ENCODE data around the gene ANKRD37. TPM values are rescaled to one million over a fixed set of nuclear protein-coding genes. Genes with fewer than 3 reads are reported as not detected.

Gene ANKRD37
- total and polyA plus RNA-seq, 7 donors, result 8.9 to 28.8 (median 12.2) TPM

- H3K27me3 ChIP-seq, result no peaks in the 10 kb centered on the region
- H3K4me3 ChIP-seq, result no peak overlapping the region
- H3K9me3 ChIP-seq, result no peaks in the 10 kb centered on the region
- TF ChIP-seq CTCF (IDR thresholded peaks at IDR 0.05) (no peak), POLR2A (IDR thresholded peaks at IDR 0.05) (no peak), EP300 (IDR thresholded peaks at IDR 0.05) (no peak), POLR2AphosphoS5 (IDR thresholded peaks at IDR 0.05) (no peak)
- H3K4me1 ChIP-seq, result no peaks in the 10 kb centered on the region
- DNase-seq, result no peak
- no peaks in the 10 kb centered on the region for H3K36me3 ChIP-seq
- intact Hi-C loops (cut with DNase I), result no loop called here
- H3K27ac ChIP-seq, result no peak overlapping the region
These were observed 38.8 kb downstream of the ANKRD37 start for GRCh38 chr4:185435466-185435865.

GRCh38 chr4:185437809-185438208 is 41.2 kb downstream of the ANKRD37 start:
- no peaks in the 10 kb centered on the region for H3K4me1 ChIP-seq
- H3K27ac ChIP-seq, result no peak overlapping the region
- no peaks in the 10 kb centered on the region for H3K27me3 ChIP-seq
- no peaks in the 10 kb centered on the region for H3K9me3 ChIP-seq
- no peaks in the 10 kb centered on the region for H3K36me3 ChIP-seq
- intact Hi-C loops (cut with DNase I), result no loop called here
- TF ChIP-seq POLR2A (IDR thresholded peaks at IDR 0.05), result no peak
- no peak for TF ChIP-seq POLR2AphosphoS5 (IDR thresholded peaks at IDR 0.05)
- no peak for TF ChIP-seq CTCF (IDR thresholded peaks at IDR 0.05)
- TF ChIP-seq EP300 (IDR thresholded peaks at IDR 0.05), result no peak
- DNase-seq, result no peak
- no peak overlapping the region for H3K4me3 ChIP-seq

- TF ChIP-seq POLR2AphosphoS5 (IDR thresholded peaks at IDR 0.05), result no peak
- TF ChIP-seq POLR2A (IDR thresholded peaks at IDR 0.05), result no peak
- TF ChIP-seq CTCF (IDR thresholded peaks at IDR 0.05), result no peak
- no peak for TF ChIP-seq EP300 (IDR thresholded peaks at IDR 0.05)
- Histone ChIP-seq H3K9me3 (no peaks in the 10 kb centered on the region), H3K4me1 (no peaks in the 10 kb centered on the region), H3K27ac (no peak overlapping the region), H3K27me3 (no peaks in the 10 kb centered on the region), H3K36me3 (no peaks in the 10 kb centered on the region), H3K4me3 (no peak overlapping the region)
- no peak for DNase-seq
- intact Hi-C loops (cut with DNase I), result no loop called here
- WGBS, 2 donors, result 89 to 93% methylated on average over 2 of the region's 2 CpGs
These were observed 44.8 kb downstream of the ANKRD37 start for GRCh38 chr4:185441479-185441878.

GRCh38 chr4:185445209-185445608 is 48.6 kb downstream of the ANKRD37 start:
- Histone ChIP-seq H3K4me3 (no peak overlapping the region), H3K27me3 (no peaks in the 10 kb centered on the region), H3K36me3 (no peaks in the 10 kb centered on the region), H3K4me1 (no peaks in the 10 kb centered on the region), H3K9me3 (no peaks in the 10 kb centered on the region), H3K27ac (no peak overlapping the region)
- TF ChIP-seq EP300 (IDR thresholded peaks at IDR 0.05) (no peak), CTCF (IDR thresholded peaks at IDR 0.05) (no peak), POLR2AphosphoS5 (IDR thresholded peaks at IDR 0.05) (no peak), POLR2A (IDR thresholded peaks at IDR 0.05) (no peak)
- intact Hi-C loops (cut with DNase I), result no loop called here
- WGBS, 2 donors, result 89 to 91% methylated on average over 2 of the region's 2 CpGs
- no peak for DNase-seq

Small RNA genes within 50 kb of the gene (small RNA-seq; reads per million reads assigned to genes)
- gene RF00019, result 0 reads per million in 3 donors

Other genes starting within 250 kb of the ANKRD37 start
- 10 to 100 TPM; 33.8 to 46.4 (median 37.3) TPM for gene CFAP97, start 192.8 kb upstream of the ANKRD37 start, total RNA-seq
- gene CFAP97, start 192.8 kb upstream of the ANKRD37 start, polyA plus RNA-seq, result 1 to 10 TPM; 4.4 to 8.3 (median 7.8) TPM
- gene SNX25, start 187.2 kb upstream of the ANKRD37 start, total RNA-seq, result 10 to 100 TPM; 22.7 to 40.5 (median 38.4) TPM
- 1 to 10 TPM; 2.5 to 7.7 (median 4.8) TPM for gene SNX25, start 187.2 kb upstream of the ANKRD37 start, polyA plus RNA-seq
- 1 to 10 TPM; 1.8 to 2.6 (median 2.3) TPM for gene LRP2BP, start 917 bp upstream of the ANKRD37 start, total RNA-seq
- gene LRP2BP, start 917 bp upstream of the ANKRD37 start, polyA plus RNA-seq, result under 1 TPM; 0.16 to 0.60 (median 0.23) TPM
- 10 to 100 TPM; 31.3 to 56.0 (median 48.6) TPM for gene UFSP2, start 29.1 kb downstream of the ANKRD37 start, total RNA-seq
- 10 to 100 TPM; 15.0 to 19.1 (median 18.0) TPM for gene UFSP2, start 29.1 kb downstream of the ANKRD37 start, polyA plus RNA-seq
- 1 to 10 TPM; 1.6 to 9.3 (median 7.2) TPM for gene CCDC110, start 74.9 kb downstream of the ANKRD37 start, total RNA-seq
- 1 to 10 TPM in 1 of 3 donors, under 1 TPM in 2; 0.69 to 1.2 (median 0.82) TPM for gene CCDC110, start 74.9 kb downstream of the ANKRD37 start, polyA plus RNA-seq
- 100 to 1,000 TPM; 568 to 907 (median 820) TPM for gene PDLIM3, start 138.7 kb downstream of the ANKRD37 start, total RNA-seq
- 10 to 100 TPM in 2 of 3 donors, 1 to 10 TPM in 1; 7.9 to 24.5 (median 17.4) TPM for gene PDLIM3, start 138.7 kb downstream of the ANKRD37 start, polyA plus RNA-seq